ENCODE data around the gene KCNA1.

KCNA1 gene

DNA sequence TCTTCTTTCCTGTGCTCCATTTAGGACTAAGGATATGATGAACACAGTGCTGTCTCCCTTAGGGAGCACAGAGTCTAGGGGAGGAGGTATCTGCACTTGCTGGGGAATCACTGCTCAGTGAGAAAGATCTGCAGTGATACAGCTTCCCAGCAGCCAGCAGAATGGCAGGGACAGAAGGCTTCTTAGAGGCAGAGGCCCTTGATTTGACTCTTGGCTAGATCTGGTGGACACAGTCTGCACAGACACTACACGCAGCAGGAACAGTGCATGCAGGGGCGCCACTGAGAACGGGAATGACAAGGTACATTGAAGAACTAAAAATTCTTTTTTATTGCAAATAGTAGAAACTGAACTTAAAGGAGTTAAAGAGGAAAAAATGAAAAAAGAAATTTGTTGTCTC, 51.6 kb downstream of the KCNA1 start:
- no peak for DNase-seq

DNA sequence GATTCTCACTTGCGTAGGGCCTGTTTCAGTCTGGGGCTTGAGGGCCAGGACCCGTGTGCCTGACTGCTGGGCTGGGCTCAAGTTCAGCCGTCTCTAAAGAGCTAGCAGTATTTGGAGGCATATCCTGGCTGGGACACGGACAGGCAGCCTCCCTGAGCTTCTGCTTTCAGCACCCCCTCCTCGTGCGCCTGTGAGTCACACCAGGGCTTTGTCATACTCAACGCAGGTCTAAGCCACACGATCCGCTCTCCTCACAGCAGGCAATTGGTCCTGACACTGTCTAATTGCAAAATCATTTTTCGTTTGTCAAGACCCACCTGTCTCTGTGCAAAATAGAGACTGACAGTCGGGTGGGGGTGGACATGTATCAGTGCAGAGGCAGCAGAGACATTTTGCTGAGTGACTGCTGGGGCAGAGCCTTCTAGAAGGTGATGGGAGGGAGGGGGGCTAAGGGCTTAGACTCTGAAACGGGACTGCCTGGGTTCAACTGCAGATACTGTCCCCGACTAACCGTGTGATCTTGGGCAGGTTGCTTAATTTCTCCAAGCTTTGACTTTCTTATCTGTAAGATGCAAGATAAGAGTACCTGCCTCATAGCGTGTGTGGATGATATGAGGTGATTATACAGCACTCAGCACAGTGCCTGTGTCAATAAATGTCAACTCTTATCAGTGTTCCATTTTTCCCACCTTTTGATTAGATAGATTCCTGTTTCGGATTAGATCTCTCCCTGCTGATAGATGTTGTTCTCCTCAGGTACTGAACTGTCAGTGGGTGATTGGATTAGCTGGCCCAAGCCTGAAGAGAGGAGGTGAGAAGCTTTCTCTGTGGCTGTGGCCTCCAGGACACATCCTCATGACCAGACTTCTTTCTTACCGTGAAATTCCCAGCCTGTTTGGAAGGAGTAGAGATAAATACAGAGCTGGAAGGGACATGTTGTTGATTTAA, 53.1 kb downstream of the KCNA1 start:
- no peak for DNase-seq
